Lung microvascular endothelial cell (primary cell): Measurements from ENCODE around the gene DOK1. TPM values are rescaled to one million over a fixed set of nuclear protein-coding genes. Genes with fewer than 3 reads are reported as not detected.

ENCODE experiments used
- DNase-seq, 2 donors: peaks; one replicate each; pipeline versions ENCODE4 v3.0.0 to v3.0.0-alpha.2; 2010; ENCODE audit warnings: low read depth in 2 of 2
- total RNA-seq: library from RNA; depleted of rRNA; stranded (reverse); fragments of >200 nt; gene quantifications from 2 replicates; pipeline ENCODE4 v1.2.1, GENCODE V29; 2014

DOK1 gene
- total RNA-seq, 1 donor from 2014 or later, result 22.0 TPM

DNA sequence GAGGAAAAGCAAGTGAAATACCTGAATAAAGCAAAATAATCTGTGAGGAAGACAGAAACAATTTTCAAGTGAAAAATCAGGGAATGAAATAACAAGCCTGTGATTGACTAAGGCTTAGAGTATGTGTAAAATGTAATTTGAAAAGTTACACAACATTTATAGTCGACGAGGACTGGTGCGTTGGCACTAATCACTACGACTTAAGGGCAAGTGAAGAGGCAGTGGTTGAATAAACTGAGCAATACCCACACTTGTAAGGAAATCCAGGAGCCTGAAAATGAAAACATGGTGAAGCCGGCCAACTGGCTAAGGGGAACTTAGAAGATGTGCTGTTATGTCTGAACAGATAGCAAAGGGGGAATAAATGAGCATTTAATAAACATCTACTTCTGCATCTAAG, 13.4 kb downstream of the DOK1 start:
- DNase-seq, result no peak

- DNase-seq, result no peak
These were observed 15.2 kb downstream of the DOK1 start for GRCh38 chr2:74569686-74570085.

DNA sequence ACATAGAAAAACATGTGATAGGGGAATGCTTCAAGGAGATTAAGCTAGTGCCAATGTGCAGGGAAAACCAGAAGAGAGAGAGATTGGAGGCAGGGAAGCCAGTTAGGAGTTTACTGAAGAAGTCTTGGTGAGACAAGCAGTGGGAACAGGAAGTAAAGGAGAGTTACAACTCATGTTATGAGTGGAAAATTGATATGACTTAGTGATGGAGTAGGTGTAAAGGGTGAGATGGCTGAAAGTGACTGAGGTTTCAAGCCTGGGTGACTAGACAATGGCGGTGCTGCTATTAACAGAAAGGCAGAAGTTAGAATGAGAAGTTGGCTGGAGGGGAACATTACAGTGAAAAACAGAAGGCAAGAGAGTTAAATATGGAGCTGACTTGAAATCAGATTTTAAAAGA, 16.5 kb downstream of the DOK1 start:
- no peak for DNase-seq

DNA sequence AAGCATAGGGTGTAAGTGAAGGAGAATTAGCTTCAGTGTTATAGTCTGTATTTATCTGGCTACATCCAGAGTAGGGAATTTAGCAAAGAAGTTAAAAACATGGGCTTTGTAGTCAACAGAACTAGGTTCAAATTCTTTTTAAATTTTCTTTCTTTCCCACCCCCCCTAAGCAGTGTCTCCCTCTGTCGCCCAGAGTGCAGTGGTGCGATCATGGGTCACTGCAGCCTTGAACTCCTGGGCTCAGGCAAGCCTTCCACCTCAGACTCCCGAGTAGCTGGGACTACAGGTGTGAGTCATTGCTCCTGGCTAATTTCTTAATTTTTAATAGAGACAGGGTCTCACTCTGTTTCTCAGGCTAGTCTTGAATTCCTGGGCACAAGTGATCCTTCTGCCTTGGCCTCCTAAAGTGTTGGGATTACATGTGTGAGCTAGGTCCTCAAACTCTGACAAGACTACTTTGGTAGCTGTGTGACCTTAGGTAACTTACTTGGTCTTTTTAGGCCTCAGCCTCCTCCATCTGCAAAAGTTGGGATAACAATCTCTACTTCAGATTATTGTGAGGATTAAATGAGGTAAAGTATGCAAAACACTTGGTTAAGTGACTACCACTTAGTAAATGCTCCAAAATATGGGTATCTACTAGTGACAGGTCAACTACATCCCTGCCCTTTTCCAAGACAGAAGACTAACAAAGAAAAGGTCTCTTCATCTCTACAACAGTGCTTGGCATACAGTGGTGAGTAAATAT, 17.8 kb downstream of the DOK1 start:
- DNase-seq, result no peak

- peak; percentile 50 to 60 for DNase-seq
These were observed 19.4 kb downstream of the DOK1 start for GRCh38 chr2:74573747-74574562.

DNA sequence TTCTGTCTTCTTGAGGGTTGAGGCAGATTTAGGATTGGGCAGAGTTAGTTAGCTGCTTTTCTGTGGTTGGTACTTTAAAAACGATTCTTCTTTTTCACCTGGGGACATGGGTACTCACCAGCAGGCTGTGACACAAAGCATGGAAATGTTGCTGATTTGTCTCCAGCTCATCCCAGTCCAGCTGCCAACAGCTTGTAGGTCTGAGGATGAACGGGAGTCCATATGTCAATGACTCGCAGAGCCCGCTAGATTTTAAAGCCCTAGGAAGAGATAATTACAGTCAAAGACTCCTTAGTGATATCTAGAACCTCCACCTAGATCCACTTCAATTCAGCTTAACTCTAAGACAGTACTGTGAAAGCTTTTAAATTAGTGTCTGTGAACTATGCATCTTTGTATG, 20.8 kb downstream of the DOK1 start:
- DNase-seq, result no peak

DNA sequence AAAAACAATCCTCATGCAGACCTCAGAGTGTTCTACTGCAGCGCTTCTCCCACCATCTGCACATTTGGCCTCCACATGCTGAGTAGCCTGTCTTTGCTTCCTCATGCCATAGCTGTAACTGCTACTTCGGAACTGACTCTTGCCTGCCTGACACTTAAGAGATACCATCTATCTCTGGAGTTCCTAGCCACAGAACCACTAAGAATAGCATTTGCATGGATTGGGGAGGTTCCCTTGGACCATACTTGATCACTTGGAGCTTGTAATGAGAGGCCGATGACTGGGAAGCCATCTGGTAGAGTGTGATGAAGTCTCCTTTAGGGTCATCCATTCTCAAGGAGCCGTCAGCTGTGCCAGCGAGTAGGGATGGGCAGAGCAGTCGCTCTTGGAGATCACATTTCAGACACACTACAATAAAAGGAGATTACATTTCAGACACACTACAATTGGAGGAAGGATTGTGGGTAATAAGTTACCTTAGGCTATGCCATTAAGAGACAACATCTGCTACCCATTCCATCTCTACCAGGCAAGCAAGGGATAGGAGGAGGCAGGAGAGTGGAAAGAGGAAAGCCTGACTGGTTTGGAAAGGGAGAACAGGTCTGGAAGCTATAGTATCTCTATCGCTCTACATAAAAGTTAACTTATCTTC, 21.8 kb downstream of the DOK1 start:
- no peak for DNase-seq

GRCh38 chr2:74576863-74577229, 22.3 kb downstream of the DOK1 start:
- DNase-seq, result no peak

- DNase-seq, result peak in 1 of 2 donors; percentile 23
These were observed 22.9 kb downstream of the DOK1 start for GRCh38 chr2:74577448-74577847.

DNA sequence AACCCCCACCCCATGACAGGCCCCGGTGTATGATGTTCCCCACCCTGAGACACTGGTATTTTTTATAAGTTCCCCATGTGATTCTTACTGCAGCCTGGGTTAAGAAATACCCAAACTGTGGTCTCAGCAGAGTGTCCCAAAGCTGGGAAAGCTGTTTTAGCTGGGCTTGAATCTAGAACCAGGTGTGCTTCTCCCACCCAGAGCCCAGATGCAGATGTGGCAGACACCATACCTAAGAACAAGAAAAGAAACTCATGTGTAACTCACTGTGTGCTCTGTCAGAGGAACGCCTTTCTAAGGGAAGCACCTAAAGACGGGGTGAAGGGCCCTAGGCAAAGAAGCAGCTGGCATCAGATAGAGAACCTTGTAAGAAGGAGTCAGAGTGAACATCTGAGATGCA, 23.9 kb downstream of the DOK1 start:
- no peak for DNase-seq

- DNase-seq, result no peak
These were observed 26.9 kb downstream of the DOK1 start for GRCh38 chr2:74581463-74581862.

GRCh38 chr2:74582184-74582583, 27.7 kb downstream of the DOK1 start:
- DNase-seq, result no peak

DNA sequence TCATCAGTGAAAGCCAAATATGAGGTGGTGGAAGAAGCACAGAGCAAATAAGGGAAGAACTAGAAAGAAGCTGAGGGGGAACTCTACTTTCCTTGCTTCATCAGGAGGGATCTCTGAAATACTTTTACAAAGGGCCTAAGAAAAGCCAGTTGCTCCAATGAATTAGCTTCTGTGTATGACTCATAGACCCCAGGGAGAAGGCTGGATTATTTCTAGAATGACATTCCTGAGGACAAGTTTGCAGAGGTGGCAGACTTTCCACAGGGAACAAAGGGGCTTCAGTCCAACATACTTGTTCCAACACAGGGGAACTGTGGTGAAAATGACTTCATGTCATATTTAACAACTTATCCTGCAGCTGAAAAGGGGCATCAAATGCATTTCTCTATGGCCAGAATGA, 29.0 kb downstream of the DOK1 start:
- no peak for DNase-seq

- DNase-seq, result no peak
These were observed 29.6 kb downstream of the DOK1 start for GRCh38 chr2:74584088-74584645.

- no peak for DNase-seq
These were observed 31.1 kb downstream of the DOK1 start for GRCh38 chr2:74585406-74586185.

- peak; percentile 73 to 82 for DNase-seq
These were observed 33.3 kb downstream of the DOK1 start for GRCh38 chr2:74587664-74588277.

- DNase-seq, result no peak
These were observed 34.1 kb downstream of the DOK1 start for GRCh38 chr2:74588664-74589063.

- no peak for DNase-seq
These were observed 39.6 kb downstream of the DOK1 start for GRCh38 chr2:74593826-74594772.

- DNase-seq, result no peak
These were observed 42.1 kb downstream of the DOK1 start for GRCh38 chr2:74596584-74596983.

DNA sequence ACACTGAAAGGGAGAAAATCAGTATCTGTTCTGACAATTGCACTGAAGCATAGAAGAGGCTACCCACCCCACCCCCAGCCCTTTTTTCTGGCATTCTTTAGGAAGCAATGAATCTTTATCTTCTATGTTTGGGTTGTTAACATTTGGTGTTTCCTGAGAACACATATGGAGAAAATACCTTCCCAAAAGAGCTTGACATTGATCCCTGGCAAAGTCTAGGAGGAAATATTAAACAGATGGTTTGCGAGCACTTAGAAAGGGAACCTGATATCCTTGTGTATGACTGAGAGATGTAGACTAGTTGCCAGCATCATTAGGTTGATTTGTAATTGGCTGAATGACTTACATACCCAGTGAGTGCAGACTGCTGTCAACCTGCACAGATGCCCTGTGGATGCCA, 42.9 kb downstream of the DOK1 start:
- no peak for DNase-seq
